Raji (cell line): ENCODE data around the gene C20orf144.

Source experiments
- POLR2A ChIP-seq: IDR thresholded peaks from 2 replicates; pipeline ENCODE4 v1.6.1; 2011; ENCODE audit warnings: low read depth, low read length, control low read depth; ENCODE audit not compliant: insufficient read depth

The C20orf144 gene

DNA sequence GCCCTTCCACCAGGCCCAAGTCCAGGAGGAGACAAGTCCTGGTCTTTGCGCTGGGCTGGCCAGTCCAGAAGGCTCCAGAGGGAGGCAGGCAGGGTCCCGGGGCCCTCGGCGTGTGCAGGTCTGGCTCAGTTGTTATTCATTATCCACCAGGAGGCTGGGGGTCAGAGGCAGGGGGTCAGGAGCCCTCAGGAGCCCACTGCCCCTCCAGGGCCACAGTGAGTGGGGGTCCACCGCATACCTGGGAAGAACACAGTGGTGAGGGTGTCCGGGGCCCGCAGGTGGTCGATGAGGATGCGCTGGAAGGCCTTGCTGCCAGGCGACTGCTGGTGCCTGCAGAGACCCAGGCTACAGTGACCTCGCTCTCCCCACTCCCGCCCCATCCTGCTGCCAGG, 4.4 kb upstream of the C20orf144 start:
- no peak for TF ChIP-seq POLR2A

DNA sequence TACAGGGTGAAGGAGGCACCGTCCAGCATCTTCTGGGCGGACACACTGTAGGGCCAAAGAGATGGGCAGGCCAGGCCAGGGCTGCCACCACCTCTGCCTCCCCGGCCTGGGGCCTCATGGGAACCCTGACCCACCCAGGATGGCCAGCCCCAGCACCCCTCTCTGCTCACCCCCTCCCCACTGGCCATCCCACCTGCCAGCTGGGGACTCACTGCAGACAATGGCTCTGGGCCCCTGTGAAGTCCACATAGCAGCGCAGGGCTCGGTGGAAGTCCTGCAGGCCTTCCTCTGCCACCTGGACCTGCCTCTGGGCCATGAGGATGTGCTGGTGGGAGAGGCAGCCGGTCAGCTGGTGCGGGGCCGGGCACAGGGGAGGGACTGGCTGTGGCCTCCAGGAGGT, 3.6 kb upstream of the C20orf144 start:
- no peak for TF ChIP-seq POLR2A

GRCh38 chr20:33658929-33659328, 3.2 kb upstream of the C20orf144 start:
- no peak for TF ChIP-seq POLR2A

DNA sequence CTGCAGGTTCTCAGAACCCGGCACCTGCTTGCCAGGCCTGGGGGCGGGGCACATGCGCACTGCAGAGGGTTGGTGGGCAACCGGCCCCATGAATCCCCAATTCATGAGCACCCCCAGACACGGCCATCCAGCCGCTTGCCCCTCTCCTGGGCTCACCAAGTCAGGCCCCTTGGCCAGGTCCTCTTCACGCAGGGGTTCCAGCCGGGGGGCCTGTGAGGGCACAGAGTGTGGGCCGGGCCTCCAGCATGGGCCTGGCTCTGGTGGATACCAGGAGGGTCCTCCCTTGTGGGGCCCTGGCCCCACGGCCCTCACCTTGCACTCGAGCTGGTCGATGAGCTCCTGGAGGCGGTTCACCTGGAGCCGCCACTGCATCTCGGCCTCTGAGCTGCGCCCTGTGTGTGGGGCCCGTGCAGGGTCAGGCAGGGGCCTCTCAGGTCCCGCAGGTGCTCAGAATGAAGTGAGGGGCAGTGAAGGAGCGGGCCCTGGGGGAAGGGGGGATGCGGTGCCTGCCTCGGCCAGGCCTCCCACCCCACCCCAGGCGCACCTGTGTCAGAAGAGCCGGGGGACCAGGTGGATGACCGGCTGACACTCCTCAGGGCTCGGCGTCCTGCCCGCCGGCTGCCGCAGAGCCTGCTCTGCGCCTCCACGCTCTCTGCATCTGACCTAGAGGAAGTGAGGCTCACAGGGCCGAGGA, 2.6 kb upstream of the C20orf144 start:
- no peak for TF ChIP-seq POLR2A

- TF ChIP-seq POLR2A: no peak
Measured at GRCh38 chr20:33660035-33660684, 2.0 kb upstream of the C20orf144 start.

DNA sequence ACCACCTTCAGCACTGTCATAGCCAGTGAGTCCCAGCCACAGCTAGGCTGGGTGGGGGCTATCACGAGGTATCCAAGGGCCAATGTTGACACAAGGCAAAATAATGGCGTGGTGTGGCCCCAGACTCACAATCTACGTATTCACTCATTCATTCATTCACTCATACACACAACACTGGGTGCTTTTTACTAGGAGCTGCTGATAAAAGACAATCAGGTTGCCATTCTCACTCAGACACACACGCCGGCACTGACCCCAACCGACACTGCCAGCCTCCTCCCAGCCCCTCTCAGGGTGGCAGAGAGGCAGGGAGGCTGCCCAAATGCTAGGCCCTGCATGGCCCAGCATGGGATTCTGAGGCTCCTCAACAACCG, 1.5 kb upstream of the C20orf144 start:
- TF ChIP-seq POLR2A: no peak

DNA sequence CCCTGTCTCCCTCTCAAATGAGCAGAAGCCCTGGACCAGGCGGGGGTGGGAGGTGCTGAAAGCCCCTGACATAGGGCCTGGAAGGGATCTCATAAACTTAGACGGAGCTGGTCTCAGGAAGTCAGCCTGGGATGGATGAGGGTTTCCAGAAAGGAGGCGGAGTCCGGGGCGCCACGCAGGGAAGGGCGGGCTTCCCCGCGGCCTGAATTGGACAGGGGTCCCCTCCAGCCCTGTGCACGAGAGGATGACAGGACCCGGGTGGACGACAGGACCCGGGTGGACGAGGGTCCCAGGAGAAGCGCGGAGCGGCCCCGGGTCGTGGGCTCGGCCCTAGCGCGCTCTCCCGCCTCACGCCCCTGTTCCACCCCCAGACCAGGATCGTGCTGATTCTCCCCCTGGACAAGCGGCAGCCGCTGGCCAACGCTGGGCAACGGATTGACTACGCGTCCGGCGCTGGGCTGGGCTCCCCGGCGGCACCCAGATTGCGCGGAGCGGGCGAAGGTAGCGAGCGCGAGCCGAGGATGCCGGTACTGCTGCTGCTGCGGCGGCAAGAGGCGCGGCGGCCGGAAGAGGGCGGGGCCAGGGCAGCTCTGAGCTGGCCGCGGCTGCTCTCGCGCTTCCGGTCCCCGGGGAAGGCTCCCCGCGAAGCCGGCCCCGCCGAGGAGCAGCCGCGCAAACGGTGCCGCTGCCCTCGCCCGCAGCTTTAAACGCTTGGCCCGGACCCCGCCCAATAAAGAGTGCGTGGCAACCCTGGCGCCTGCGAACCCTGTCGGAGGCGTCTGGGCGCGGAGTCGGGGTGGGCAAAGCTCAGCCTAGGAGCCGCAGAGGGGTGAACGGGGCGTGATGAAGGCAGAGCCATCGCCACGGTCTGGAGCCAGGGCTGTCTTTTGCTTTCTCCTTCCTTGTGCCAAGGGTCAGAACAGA, 1.3 kb downstream of the C20orf144 start:
- peak; percentile 86 for TF ChIP-seq POLR2A

- TF ChIP-seq POLR2A: no peak
Measured at GRCh38 chr20:33664085-33664761, 2.1 kb downstream of the C20orf144 start.

DNA sequence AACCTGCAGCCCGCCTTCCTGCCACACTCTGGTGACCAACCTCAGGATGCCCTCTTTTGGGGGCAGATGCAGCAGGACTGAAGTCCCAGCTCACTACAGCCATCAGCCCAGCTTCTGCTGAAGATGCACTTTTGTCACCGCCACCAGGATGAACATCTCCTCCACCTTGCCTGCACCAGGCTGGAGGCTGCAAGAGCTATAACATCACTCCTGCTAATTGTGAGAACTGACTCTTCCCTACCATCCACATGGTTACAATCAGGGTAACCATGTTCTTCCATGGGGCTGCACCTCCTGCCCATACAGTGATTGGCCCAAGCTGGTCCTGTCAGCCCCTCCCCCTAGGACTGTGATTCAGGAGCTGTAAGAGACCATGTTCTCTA, 2.6 kb downstream of the C20orf144 start:
- no peak for TF ChIP-seq POLR2A

DNA sequence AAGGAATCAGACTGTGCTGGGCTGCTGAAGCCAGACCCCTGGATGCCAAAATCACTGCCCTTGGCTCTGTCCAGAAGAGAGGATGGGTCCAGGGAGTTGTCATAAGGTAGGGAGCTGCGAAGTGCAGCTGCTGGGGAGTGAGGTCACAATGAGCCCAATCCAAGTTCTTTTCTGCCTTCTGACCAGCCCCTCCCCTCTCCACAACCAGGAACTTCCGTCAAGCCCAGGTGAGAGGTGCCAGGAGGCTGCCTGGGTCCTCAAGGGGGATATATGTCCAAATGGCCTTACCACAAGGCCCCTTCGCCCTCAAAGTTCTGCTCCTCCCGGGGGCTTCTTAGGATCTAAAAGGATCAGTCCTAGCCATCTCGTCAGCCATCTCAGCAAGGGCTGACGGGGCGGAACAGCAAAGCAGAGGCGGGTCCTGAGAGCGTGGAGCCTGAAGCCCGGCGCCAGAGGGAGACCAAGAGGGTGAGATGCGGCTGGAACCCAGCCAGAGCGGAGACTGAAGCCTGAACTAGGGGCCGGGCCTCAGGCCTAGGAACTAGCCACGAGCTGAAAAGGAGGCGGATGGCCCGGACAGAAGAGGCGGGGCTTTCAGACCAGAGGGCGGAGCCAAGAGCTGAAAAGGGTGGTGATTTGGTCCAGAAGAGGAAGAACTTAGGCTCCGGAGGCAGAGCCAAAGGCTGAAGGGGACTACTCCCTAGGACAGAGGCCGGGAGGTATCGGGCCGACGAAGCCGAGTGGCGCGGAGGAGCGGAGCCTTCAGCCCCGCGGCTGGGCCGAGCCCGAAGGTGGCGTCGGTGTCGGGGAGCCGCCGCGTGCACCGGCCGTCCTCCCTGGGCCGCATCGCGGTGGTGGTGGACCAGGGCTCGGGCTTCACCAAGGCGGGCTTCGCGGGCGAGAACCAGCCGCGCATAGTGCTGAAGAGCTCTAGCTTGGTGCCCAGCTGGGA, 4.4 kb downstream of the C20orf144 start, which contains the start of gene ACTL10:
Gene ACTL10, plus strand, starts transcription at position 651 of the 952 bp plus-strand sequence. CDS start 555 bp downstream, outside the sequence.
- peak; percentile 96 for TF ChIP-seq POLR2A

DNA sequence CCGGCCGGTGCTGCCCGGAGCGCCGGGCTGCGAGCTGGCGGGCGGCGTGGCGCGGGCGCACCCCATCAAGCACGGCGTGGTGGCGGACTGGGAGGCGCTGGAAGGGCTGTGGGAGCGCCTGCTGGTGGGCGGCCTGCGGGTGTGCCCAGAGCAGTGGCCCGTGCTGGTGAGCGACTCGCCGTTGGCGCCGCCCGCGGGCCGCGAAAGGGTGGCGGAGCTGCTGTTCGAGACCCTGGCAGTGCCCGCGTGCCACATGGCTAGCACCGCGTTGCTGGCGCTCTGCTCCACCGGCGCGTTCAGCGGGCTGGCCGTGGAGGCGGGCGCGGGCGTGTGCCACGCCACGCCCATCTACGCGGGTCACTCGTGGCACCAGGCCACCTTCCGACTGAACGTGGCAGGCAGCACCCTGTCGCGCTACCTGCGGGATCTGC, 5.1 kb downstream of the C20orf144 start:
- TF ChIP-seq POLR2A: no peak

- TF ChIP-seq POLR2A: peak; percentile 57; the same call in 1 of the 2 replicates
Measured at GRCh38 chr20:33667676-33668465, 5.7 kb downstream of the C20orf144 start.
